HG02759 (cell line): ENCODE data around the gene FOXO3.
"Not testable (repeated sequence)": the region's sequence is repeated elsewhere in the genome, so short reads cannot be mapped to it uniquely, and the experiment has no call there.

Source experiments
- ATAC-seq: cut with Tn5 transposase; IDR thresholded peaks from one replicate; pipeline ENCODE4 v1.9.1; 2021; ENCODE audit warnings: mild to moderate bottlenecking, moderate library complexity; ENCODE audit not compliant: unreplicated experiment

FOXO3 gene

DNA sequence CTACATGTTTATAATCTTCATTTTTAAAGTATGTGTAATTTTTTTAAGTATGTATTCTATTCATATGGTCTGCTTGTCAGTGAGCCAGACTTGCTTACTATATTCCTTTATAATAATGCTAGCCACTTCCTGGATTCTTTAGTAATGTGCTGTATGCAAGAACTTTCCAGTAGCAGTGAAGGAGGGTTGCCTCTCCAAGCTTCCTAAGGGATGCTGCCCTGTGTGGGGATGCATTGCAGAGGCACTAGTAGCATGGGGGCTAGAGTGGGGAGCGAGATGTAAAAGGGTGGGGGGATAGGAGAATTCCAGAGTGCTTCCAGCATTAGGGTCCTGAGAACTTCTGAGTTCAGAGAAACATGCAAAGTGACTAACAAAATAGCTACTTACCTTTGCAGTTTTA, 121.0 kb downstream of the FOXO3 start:
- not testable (repeated sequence) for ATAC-seq

DNA sequence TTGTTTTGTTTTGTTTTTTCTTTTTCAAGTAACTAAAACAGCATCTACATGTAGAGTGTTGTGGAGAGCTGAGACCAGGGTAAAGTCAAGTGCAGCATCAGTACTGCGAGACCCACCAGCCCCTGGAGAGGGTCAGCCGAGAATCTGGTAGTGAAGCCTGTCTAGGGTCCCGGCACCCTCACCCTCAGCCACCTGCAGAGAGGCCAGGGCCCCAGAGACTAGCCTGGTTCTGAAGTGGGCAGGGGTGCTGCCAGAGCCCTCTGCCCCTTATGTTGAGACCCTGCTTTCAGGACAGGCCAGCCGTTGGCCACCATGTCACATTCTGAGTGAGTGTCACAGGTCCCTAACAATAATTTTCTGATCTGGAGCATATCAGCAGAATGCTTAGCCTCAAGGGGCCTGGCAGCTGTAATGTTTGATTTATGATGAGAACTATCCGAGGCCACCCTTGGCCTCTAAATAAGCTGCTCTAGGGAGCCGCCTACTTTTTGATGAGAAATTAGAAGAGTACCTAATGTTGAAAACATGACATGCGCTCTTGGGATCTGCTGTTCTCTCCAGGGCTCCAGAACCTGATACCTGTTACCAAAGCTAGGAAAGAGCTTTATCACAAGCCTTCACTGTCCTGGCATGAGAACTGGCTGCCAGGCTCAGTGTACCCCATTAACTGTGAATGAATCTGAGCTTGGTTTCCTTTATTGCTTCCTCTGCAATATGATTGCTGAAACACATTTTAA, 121.8 kb downstream of the FOXO3 start:
- not testable (repeated sequence) for ATAC-seq

DNA sequence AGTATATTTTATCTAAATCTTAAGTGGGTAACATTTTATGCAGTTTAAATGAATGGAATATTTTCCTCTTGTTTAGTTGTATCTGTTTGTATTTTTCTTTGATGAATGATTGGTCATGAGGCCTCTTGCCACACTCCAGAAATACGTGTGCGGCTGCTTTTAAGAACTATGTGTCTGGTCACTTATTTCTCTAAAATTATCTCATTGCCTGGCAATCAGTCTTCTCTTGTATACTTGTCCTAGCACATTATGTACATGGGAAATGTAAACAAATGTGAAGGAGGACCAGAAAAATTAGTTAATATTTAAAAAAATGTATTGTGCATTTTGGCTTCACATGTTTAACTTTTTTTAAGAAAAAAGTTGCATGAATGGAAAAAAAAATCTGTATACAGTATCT, 123.3 kb downstream of the FOXO3 start:
- ATAC-seq: not testable (repeated sequence)

DNA sequence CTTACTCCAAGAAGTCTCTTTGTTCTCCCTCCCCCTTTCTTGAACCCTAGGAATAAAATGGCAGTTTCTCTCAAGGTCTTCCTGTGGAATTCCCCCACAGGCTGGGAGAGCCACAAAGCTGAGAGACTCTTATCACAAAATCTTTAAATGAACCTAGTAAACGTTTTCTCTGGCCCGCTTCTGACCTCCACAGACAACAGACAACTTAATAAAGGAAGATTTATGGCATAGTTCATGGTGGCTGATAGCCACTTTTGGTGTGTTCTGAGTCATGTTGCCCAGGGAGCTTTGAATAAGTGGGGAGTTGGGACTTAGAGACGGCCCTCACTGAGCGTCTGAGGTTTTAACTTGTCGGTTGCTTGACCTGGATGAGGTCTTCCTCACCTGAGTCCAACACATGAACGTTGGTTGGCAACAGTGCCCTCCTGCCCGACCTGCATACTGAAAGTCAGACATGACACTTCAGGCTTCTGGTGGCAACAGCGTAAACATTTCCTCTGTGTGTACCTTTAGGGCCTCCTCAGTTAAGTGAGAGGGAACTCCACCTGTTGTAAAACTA, 124.1 kb downstream of the FOXO3 start:
- no peak for ATAC-seq

DNA sequence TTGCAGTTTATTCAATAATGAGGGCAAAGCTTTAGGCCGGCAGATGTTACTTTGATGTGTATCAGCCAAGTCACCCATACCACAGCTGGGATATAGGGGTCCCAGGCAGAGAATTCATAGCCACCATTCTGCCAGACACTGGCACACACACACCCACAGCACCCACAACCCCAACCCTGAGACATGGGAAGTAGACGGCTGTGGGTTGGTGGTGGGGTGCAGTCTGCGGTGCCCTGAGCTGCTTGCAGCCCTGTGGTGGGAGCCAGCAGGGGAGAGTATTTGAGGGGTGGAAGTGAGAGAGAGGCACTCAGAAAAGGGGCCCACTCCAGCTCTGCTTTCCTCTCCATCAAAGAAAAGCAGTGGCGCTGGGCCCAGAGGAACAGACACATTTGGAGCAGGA, 125.3 kb downstream of the FOXO3 start:
- no peak for ATAC-seq

DNA sequence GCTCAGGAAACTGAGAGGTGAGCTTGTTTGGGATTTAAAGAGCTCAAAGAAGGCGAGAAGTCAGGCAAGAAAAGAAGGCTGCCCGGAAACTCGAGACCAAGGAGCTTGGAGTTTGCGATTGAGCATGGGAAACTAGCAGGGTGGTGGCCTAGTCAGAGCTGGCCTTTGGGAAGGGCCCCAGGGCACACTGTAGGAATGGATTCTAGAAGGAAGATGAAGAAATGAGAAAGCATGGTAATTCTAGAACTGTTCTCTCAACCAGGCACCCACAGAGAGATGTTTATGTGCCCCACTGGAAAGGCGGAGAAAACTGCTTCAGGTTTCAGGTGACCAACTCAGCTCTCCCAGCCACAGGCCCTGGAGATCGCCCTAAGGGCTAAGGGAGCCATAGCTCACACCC, 126.2 kb downstream of the FOXO3 start:
- ATAC-seq: no peak

DNA sequence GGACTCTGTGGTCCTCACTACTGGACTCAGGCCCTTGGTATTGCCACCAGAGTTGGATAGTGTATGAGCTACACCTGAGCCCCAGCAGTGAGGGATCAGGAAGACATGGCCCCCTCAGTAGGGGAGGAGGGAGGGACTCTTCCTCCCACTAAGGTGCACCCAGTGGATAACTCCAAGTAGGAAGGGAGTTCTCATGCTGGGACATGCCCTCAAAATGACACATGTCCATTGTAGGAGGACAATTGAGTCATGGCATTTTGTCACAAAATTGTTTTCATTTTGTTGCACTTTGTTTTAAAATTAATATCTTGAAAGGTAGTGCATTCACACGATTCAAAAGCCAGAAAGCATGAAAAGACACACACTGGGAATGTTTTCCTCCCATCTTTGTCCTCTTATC, 127.2 kb downstream of the FOXO3 start:
- ATAC-seq: no peak

DNA sequence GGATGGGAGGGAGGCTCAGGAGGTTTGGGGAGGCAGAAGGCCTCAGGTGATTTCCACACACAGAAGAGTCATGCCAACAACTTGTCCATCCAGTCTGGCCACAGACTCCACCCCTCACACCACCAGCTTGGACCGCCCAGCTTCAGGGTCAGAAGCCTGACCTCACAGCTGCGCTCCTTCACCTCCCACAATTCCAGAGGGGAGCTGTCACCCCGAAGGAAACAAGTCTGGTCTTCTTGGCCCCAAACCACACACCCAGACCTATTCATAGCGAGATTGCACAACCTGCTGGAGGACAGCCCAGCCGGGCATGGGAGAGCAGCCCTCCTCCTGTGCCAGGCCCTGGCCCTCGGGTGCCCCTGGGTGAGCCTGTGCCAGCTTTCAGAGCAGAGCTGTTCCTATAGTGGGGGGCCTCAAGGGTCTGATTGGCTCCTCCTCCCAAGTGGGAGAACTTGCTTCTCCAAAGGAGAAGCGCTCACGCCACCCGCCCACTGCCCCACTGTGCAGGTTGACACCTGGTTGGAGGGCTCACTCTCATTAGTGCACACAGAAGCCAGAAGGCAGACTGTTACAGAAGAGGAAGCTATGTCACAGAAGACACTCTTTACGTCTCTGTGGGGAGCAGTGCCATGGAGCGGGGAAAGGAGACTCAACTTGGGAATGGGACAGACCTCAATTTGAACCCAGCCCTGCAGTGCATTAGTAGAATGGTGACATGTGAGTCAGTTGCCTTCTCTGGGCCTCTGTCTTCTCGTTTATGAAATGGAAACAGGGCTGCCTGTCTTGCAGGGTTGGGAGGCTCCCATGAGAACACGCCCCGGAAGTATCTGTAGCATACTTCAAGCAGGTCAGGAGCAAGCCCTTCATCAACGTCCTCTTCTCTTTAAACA, 128.8 kb downstream of the FOXO3 start:
- ATAC-seq: no peak

DNA sequence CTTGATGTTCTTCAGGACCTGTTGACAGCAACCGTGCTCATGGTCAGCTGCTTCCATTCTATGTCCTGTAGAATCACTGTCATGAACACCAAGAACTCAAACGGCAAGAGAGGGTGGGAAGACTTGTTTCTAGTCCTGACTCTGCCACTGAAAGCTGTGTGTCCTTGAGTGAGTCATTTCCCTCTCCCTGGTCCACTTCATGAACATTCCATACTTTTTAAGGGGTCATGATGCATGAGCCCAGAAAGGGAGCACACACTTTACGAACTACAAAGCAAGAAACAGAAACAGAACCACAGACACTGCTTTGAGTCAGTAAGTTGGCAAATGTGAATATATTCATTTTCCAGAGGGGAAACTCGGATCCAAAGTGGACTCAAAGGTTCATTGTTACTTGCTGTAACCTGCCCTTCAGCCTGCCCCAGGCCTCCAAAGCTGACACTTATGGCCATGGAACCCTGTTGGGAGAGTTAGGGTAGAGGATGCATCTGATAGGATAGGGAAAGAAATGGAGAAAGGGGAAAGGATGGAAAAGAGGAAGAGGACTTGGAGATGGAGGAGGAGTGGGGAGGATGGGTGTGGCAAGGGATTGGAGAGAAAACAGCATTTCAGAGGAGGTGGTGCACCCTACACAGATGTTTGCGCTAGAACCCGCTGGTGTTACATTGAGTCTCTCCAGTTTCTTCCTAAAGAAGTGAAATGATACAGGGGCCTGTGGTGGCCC, 129.8 kb downstream of the FOXO3 start:
- ATAC-seq: no peak

DNA sequence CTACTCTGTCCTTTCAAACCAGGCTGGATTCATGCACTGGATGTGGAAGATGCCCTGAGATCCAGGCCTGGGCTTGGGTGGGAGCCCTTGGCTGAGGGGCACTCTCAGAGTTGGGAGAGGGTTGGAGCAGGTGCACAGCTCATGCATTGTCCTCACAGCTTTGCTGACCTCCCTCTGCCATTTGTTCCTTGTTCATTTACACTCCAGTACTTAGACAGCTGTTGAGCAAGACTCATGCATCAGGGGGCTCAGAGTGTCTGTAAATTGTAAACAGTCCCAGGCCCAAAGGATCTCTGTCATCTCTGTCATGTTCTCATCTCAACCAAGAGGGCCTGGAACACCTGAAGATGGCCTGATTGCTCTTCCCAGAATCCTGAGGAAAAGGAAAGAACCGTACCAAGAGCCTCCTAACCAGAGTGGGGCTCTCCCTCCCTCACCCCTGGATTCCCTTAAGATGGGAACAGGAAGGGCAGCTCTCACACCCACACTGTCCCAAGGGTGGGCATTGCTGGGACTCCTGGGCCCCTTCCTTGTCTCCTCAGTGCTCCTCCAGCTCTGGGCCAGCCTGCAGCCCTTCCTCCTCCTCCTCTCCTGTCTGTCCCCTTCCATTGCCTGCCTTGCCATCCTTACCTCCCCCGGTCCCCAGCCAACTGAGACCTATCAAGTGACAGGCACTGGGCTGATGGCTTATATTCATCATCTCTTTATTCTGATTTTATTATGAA, 132.9 kb downstream of the FOXO3 start:
- no peak for ATAC-seq

DNA sequence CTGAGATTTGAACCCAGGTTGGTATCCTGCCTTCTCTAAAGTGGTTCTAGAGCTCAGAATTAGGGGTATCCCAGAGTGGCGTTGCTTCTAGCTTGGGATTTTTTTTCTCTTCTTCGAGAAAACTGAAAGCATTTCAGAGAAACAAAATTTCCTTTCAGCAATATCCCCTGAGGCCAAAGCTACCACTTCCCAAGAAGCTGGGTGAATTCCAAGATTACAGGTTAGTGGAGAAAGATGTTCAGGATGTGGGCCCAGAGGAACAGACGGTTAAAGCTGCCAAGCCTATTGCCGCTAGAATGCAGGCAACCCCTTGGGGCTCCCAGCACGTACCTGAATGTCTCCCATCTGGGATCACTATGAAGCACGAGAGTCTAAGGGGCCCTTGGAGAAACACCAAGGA, 134.1 kb downstream of the FOXO3 start:
- no peak for ATAC-seq

DNA sequence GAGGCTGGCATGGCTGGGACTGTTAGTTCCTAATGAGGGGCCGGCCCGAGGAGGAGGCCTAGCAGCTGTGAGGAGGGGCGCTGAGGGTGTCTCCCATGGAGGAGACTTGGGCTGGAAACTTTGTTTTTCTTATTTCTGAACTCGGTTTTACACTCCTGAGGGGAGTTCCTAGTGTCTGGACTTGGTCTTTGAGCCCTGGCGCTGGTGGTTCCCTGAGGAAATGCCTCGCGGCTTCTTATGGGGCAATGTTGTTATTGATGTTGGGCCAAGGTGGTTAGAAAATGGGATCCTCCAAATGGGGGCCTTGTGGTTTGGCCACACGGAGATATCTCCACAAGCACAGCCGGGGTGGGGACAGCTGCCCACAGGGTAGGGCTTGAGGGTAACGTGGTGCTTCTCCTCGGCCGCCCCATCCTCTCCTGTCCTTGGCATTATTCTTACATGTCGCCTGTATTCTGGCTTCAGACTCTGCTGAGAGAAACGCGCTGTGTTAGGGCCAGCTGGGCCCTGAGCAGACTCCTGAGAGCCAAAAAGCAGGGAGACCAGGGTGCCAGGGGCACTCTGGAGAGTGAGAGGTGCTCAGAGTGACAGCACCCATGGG, 136.9 kb downstream of the FOXO3 start:
- no peak for ATAC-seq

DNA sequence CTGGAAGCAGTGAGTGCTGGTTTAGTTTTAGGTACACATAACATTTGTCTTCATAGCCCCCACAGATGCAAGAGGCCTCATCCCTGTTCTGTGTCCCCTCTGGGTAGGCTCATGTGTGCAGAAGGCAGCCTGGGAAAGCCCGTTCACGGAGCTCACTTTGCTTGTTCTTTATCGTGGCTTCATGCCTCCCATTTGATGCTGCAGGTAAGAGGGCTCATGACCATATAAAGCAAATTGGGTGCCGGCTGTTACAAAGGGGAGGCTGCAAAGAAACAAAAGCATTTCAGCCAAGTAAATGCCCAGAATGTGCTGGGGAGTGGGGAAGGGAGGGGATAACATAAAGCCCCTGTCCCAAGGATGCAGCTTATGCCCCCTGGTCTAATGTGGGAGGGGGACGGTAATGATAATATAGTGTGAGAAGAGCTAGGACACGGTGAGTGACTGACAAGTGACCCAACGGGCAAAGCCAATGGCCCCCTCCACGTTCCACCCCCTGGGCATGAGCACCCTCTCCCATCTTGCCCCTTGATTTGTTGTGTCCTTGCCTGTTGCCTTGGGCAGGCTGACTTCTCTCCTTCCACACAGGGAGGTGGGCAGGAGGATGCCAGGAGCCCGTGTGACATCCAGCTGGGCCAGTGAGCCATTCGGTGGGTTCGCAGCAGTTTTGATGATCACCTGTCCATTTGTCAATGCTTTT, 138.0 kb downstream of the FOXO3 start:
- no peak for ATAC-seq

DNA sequence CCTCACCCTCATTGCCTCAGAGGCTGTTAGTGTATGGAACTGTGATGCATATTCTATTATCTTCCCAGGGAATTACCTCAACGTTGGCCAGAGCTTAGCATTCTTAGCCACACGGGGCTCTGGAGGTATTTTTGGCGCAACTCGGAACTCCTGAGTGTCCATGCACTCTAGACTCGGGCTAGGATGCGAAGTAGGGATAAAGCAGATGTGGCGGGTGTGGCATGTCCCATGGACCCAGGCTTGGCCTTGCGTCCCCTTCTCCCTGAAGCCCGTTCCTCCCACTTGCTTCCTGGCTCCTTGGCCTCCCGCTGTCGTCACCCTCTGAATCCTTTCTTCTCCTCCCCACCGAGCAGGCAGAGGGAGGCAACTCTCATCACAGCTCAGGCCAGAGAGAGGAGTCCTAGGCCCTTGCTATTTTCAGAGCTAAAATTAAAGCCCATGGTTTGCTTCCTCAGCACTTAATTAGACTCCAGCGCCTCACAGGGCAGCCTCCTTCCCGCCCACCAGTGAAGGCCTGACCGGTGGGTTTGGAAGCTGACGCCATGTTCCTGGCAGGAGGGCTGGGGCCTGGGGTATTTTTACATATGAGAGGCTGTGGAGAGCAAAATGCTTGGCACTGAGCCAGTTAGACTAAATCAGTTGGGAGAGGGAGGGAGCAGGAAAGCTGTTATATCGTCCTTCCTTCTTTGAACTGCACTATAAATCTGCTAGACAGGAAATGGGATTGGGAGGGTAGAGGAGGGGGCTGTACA, 138.7 kb downstream of the FOXO3 start:
- ATAC-seq: no peak

DNA sequence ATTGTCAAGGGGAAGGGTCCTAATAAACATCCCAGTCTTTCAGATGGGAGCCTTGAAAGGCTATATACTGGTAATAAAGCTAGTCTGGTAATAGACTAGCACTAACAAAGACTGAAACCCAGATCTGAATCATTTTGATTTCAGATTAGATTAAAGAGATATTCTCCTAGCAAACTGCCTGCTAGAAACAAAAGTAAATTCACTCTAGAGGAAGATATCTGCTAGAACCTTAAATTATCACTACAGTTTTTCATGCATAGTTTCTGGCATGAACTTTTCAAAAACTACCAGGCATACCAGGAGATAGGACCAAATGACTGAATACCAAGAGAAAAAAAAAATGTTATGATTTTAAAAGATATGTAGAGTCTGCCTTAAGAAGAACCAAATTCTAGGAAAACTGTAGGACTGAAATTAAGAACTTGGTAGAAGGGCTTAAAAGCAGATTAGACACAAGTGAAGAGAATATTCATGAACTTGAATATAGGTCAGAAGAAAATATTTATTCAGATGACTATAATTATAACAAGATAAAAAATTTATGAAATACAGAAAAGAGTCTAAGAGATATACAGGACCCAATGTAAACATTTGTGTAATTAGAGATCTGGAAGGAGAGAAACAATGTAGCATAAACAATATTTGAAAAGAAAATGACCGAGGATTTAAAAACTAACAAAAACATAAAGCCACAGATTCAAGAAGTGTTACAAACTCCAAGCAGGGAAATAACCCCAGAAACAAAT, 141.6 kb downstream of the FOXO3 start:
- ATAC-seq: no peak

DNA sequence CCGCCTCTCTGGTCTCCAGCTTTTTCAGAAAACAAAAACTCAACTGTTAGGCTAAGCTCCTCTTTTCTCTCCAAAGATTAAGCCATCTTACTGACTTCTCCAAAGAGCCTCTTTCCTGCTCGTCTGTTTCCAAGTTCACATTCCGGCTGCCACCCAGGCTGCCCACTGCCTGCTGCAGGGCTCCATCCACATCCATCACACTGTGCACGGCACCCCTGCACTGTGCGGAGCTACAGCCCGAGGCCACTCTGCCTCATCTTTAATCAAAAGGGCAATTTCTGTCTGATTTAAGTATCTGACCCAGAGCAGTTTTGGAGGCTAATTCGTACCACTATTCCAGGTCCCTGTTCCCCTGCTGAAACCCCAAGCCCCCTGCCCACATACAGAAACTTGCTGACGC, 145.9 kb downstream of the FOXO3 start:
- no peak for ATAC-seq

DNA sequence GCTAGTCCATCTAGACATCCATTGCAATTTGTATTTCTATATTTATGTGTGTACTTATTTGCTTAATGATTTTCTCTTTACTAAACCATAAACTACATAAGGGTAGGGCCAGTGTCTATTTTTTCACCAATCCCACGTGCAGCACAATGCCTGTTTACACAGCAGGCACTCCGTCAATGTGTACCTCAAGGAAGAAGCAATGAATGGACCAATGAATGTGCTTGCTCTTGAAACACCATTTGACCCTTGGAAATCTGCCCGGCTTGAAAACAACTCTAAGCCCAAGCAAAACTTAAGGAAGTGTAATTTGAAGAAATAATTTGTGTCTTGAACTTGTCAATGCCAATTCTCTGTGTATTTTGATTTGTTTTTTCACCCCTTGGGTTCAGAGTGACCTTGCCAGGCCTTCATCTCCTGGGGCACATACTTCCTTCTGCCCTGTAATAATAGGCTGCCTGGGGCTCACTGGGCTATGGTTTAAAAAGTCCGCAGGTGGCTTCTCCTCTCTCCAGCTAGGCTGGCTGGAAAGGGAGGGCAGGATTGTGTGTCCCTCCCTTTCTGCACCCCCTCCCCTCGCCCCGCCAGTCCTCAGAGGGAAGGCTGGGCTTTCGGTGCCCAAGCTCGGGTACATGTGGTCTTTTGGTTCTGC, 146.7 kb downstream of the FOXO3 start:
- ATAC-seq: no peak

DNA sequence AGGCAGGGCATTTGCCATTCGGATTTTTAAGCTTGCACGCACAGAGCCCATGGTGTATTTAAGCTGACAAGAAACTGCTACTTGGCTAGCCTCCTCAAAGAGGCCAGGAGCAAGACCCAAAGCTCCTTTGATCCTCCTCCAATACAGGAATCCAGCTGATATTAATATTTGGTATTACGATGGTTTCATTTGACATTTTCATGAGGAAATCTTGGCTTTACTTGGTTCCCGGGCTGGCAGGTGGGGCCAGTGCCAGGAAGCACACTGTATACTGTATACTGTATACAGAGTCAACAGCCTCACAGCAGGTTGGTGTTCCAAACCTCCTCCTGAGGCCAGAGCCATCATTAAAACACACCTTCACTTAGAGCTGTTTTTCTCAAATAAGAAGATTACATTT, 149.3 kb downstream of the FOXO3 start:
- no peak for ATAC-seq
